NCI-H460 (cell line): ENCODE results near the gene FEM1A. TPM values are rescaled to one million over a fixed set of nuclear protein-coding genes. Genes with fewer than 3 reads are reported as not detected.
"Not testable (repeated sequence)": the region's sequence is repeated elsewhere in the genome, so short reads cannot be mapped to it uniquely, and the experiment has no call there.

ENCODE experiments used
- DNase-seq: peaks from one replicate; pipeline ENCODE4 v3.0.0-alpha.2; 2016; ENCODE audit warnings: low read depth; ENCODE audit errors: extremely low read depth
- small RNA-seq, 2 experiments: library from RNA; depleted of rRNA; stranded (forward); fragments of <200 nt; gene quantifications; one replicate each; pipeline ENCODE3, GENCODE V24; 2014
- total RNA-seq: library from RNA; depleted of rRNA; stranded (reverse); fragments of >200 nt; shearing (Covaris generic); gene quantifications from 2 replicates; pipeline ENCODE4 v1.2.3, GENCODE V29; 2014; rRNA removed

The FEM1A gene
- total RNA-seq, 1 experiment from 2014 or later: 10.6 TPM

DNA sequence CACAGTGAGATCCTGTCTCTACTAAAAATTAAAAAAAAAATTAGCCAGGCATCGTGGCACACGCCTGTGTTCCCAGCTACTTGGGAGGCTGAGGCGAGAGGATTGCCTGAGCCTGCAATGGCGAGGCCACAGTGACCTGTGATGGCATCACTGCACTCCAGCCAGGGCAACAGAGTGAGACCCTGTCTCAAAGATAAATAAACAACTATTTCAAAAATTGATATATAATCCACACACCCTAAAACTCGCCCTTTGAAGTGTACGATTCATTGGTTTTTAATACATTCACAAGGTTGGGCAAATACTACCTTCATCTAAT is 52.1 kb downstream of the FEM1A start:
- no peak for DNase-seq

DNA sequence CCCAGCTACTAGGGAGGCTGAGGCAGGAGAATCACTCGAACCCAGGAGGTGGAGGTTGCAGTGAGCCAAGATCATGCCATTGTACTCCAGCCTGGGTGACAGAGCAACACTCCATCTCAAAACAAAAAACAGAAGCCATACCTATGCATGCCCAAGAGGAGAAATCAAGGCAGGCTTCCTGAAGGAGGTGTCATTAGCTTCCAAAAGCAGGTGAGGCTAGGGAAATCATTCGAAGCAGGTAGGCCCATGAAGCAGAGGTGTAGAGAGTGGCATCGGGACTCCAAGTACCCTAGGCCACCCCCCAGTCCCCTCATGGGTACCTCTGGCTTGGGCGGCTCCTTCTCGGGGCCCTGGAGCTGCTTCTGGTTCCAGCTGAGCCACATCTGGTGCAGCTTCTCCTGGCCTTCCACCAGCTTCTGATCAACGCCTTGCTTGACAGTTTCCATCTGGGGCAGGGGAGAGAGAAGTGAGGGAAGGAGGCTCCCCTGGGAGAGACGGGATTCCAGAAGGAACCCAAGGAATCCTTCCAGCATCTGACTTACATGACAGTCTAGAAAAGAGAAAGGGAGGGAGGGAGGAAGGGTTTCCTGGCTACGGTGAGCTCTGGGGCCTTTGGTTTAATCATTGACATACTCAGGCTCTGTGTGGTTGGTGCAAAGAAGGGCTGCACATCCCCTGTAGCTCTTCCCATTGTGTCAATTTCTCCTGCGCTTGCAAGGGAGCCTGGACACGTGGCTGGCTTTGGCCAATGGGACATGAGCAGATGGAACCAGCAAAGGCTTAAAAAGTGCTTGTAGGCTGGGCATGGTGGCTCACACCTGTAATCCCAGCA is 53.0 kb downstream of the FEM1A start:
- DNase-seq: no peak

DNA sequence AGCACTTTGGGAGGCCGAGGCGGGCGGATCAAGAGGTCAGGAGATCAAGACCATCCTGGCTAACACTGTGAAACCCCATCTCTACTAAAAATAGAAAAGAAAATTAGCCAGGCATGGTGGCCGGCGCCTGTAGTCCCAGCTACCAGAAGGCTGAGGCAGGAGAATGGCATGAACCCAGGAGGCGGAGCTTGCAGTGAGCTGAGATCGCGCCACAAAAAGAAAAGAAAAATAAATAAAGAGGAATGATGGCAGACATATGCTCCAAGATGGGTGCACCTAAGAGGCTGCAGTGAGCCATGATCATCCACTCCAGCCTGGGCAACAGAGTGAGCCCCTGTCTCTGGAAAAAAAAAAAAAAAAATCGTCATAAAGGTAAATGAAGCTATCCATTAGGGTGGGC is 54.4 kb downstream of the FEM1A start:
- DNase-seq: not testable (repeated sequence)

DNA sequence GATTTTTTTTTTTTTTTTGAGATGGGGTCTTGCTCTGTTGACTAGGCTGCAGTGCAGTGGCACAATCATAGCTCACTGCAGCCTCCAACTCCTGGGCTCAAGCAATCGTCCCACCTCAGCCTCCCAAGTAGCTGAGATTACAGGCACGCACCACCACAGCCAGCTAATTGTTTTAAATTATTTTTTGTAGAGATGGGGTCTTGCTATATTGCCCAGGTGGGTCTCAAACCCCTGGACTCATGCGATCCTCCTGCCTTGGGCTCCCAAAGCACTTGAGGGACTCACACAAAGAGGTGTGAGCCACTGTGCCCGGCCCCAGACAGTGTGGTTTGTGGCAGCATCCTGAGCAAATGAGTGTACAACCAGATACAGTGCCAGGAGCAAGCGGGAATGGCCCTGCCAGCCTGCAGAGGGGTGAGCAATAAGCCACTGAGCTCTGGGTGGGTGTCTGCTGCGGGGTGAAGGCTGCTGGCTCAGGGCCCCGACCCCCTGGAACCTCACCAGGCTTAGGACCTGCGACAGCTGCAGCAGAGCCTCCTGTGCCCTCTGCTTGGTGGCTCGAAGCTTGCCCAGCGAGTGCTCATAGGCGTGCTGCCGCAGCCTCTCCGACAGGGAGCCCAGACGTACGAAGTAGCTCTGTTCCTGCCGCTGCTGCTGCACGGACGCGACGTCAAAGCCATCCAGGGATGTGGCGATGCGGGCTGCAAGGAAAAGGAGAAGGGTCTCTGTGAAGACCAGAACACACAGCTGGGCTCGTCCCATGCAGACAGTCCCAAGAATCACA is 55.8 kb downstream of the FEM1A start:
- no peak for DNase-seq

DNA sequence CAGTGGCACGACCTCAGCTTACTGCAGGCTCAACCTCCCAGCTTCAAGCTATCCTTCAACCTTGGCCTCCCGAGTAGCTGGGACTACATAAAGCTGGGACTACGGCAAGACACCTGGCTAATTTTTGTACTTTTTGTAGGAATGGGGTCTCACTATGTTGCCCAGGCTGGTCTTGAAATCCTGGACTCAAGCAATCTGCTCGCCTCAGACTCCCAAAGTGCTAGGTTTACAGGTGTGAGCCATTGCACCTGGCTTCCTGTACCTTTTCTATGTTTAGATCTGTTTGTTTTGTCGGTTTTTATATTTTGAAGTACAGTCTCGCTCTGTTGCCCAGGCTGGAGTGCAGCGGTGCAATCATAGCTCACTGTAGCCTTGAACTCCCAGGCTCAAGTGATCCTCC is 57.5 kb downstream of the FEM1A start:
- no peak for DNase-seq

Small RNAs within 50 kb of the gene (small RNA-seq; reads per million reads assigned to genes)
- gene MIR7-3: 0 reads per million in 2 experiments

Other genes with a start within 250 kb of the FEM1A start
- gene SEMA6B, start 232.1 kb upstream of the FEM1A start, total RNA-seq: 4.2 and 5.9 TPM in 2 replicates
- 1.4 and 1.5 TPM in 2 replicates for gene TNFAIP8L1, start 152.2 kb upstream of the FEM1A start, total RNA-seq
- gene MYDGF, start 121.4 kb upstream of the FEM1A start, total RNA-seq: 184 and 191 TPM in 2 replicates
- 27.9 and 28.4 TPM in 2 replicates for gene DPP9, start 67.9 kb upstream of the FEM1A start, total RNA-seq
- 3.0 and 4.4 TPM in 2 replicates for gene TICAM1, start 40.0 kb downstream of the FEM1A start, total RNA-seq
- gene PLIN3, start 75.9 kb downstream of the FEM1A start, total RNA-seq: 35.2 and 36.9 TPM in 2 replicates
- not detected in 2 replicates for gene ARRDC5, start 111.2 kb downstream of the FEM1A start, total RNA-seq
- gene UHRF1, start 117.8 kb downstream of the FEM1A start, total RNA-seq: 11.0 and 13.4 TPM in 2 replicates
- gene KDM4B, start 177.4 kb downstream of the FEM1A start, total RNA-seq: 5.6 and 6.0 TPM in 2 replicates